Mesendoderm (in vitro differentiated cells): ENCODE data around the gene TSPAN5.

Experiments
- DNase-seq: peaks from one replicate; pipeline ENCODE4 v3.0.0; 2013
- H2AK5ac ChIP-seq: 2 replicates; pipeline ENCODE4 v1.6.1; 2013; ENCODE audit warnings: low read length, inconsistent platforms
- H2BK120ac ChIP-seq: 2 replicates; pipeline ENCODE4 v1.6.1; 2013; ENCODE audit warnings: low read depth, mild to moderate bottlenecking, low read length, moderate library complexity, mixed read lengths
- H2BK15ac ChIP-seq: replicated peaks from 2 replicates; pipeline ENCODE4 v1.6.1; 2013; ENCODE audit warnings: low read depth, mild to moderate bottlenecking, moderate library complexity
- H2BK5ac ChIP-seq: 2 replicates; pipeline ENCODE4 v1.6.1; 2013; ENCODE audit warnings: low read length, inconsistent platforms
- H3K18ac ChIP-seq: 2 replicates; pipeline ENCODE4 v1.6.1; 2013; ENCODE audit warnings: mild to moderate bottlenecking, low read length, mixed read lengths
- H3K23ac ChIP-seq: one replicate; pipeline ENCODE4 v1.6.1; 2013; ENCODE audit warnings: low read length
- H3K27ac ChIP-seq: 2 replicates; pipeline ENCODE4 v1.5.1; 2013; ENCODE audit warnings: low read depth, mild to moderate bottlenecking, inconsistent platforms, low read length, moderate library complexity
- H3K27me3 ChIP-seq: 2 replicates; pipeline ENCODE4 v1.6.1; 2013; ENCODE audit warnings: low read length, control low read depth, mild to moderate bottlenecking, inconsistent platforms; ENCODE audit not compliant: insufficient read depth, poor library complexity
- H3K36me3 ChIP-seq: 2 replicates; pipeline ENCODE4 v1.6.1; 2013; ENCODE audit warnings: low read length, inconsistent platforms; ENCODE audit not compliant: control insufficient read depth, insufficient read depth
- H3K4ac ChIP-seq: one replicate; pipeline ENCODE4 v1.6.1; 2013; ENCODE audit warnings: low read depth, mild to moderate bottlenecking, low read length, moderate library complexity
- H3K4me1 ChIP-seq: 2 replicates; pipeline ENCODE4 v1.6.1; 2013; ENCODE audit warnings: low read depth, low read length, inconsistent platforms; ENCODE audit not compliant: control insufficient read depth
- H3K4me2 ChIP-seq: 2 replicates; pipeline ENCODE4 v1.6.1; 2013; ENCODE audit warnings: low read length
- H3K4me3 ChIP-seq: 2 replicates; pipeline ENCODE4 v1.5.1; 2013; ENCODE audit warnings: mild to moderate bottlenecking, low read length
- H3K56ac ChIP-seq: one replicate; pipeline ENCODE4 v1.6.1; 2013; ENCODE audit warnings: low read length
- H3K79me1 ChIP-seq: 2 replicates; pipeline ENCODE4 v1.6.1; 2013; ENCODE audit warnings: low read length, inconsistent platforms
- H3K79me2 ChIP-seq: 2 replicates; pipeline ENCODE4 v1.6.1; 2013; ENCODE audit warnings: mild to moderate bottlenecking, low read length; ENCODE audit not compliant: control insufficient read depth, insufficient read depth
- H3K9ac ChIP-seq: 2 replicates; pipeline ENCODE4 v1.6.1; 2013; ENCODE audit warnings: low read length, inconsistent platforms
- H4K5ac ChIP-seq: one replicate; pipeline ENCODE4 v1.6.1; 2013; ENCODE audit warnings: low read length
- H4K8ac ChIP-seq: one replicate; pipeline ENCODE4 v1.6.1; 2013; ENCODE audit warnings: low read depth, mild to moderate bottlenecking, control low read depth, low read length, moderate library complexity
- WGBS: extraction: QIAGEN DNeasy Blood & Tissue Kit; methylation state at CpG from one replicate; pipeline ENCODE4 v1.1.7; 2013; ENCODE audit warnings: low lambda C conversion rate, missing lambda C conversion rate; ENCODE audit not compliant: insufficient coverage; ENCODE audit errors: extremely low coverage; 5-methylcytosine and 5-hydroxymethylcytosine counted together

TSPAN5 gene

GRCh38 chr4:98652996-98653395, 5.4 kb downstream of the TSPAN5 start:
- H3K27ac ChIP-seq: no peak overlapping the region
- whole genome bisulfite sequencing: 100% methylated on average over 1 of the region's 3 CpGs
- H3K18ac ChIP-seq: no peak overlapping the region
- no peak overlapping the region for H2AK5ac ChIP-seq
- no peak for DNase-seq
- no peak overlapping the region for H3K4me2 ChIP-seq
- no peak overlapping the region for H2BK15ac ChIP-seq
- no peak overlapping the region for H4K8ac ChIP-seq
- H3K23ac ChIP-seq: no peak overlapping the region
- no peak overlapping the region for H3K4me3 ChIP-seq
- H3K79me2 ChIP-seq: no peaks in the 10 kb centered on the region
- peaks cover 2% of the 10 kb centered on the region for H3K27me3 ChIP-seq
- no peaks in the 10 kb centered on the region for H3K4me1 ChIP-seq
- no peaks in the 10 kb centered on the region for H3K79me1 ChIP-seq
- no peak overlapping the region for H3K9ac ChIP-seq
- no peak overlapping the region for H3K4ac ChIP-seq
- no peak overlapping the region for H2BK5ac ChIP-seq
- no peak overlapping the region for H3K56ac ChIP-seq
- H4K5ac ChIP-seq: no peak overlapping the region
- H2BK120ac ChIP-seq: no peak overlapping the region
- H3K36me3 ChIP-seq: no peaks in the 10 kb centered on the region

DNA sequence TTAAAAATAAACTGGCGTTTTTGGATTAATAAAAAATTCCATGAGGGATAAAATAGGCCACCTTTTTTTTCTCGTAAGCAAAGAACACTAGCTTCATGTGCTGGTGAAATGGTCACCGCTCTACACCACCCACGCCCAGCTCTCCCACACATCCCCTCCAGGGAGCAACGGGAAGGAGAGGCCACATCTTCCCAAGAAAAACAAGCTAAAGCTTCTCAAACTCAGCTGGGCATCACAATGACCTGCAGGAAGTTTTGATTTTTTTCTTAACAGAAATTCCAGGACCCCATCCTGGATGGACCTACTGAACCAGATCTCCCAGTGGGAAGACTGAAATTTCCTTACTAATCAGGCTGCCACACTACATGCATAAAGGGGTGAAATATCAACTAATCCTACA, 9.8 kb downstream of the TSPAN5 start:
- WGBS: no CpG with 5 or more reads among the region's 5 CpGs
- Histone ChIP-seq H4K5ac (no peak overlapping the region), H3K18ac (no peak overlapping the region), H3K4me3 (no peak overlapping the region), H3K9ac (no peak overlapping the region), H3K36me3 (no peaks in the 10 kb centered on the region), H4K8ac (no peak overlapping the region), H3K4me2 (no peak overlapping the region), H3K79me1 (no peaks in the 10 kb centered on the region), H3K4ac (no peak overlapping the region), H2BK15ac (no peak overlapping the region), H3K23ac (no peak overlapping the region), H2BK5ac (no peak overlapping the region), H3K27ac (no peak overlapping the region), H3K27me3 (no peaks in the 10 kb centered on the region), H2AK5ac (no peak overlapping the region), H3K79me2 (no peaks in the 10 kb centered on the region), H2BK120ac (no peak overlapping the region), H3K4me1 (no peaks in the 10 kb centered on the region), H3K56ac (no peak overlapping the region)
- no peak for DNase-seq

- no peak overlapping the region for H3K9ac ChIP-seq
- no peaks in the 10 kb centered on the region for H3K79me1 ChIP-seq
- no CpG with 5 or more reads among the region's 3 CpGs for WGBS
- H4K5ac ChIP-seq: no peak overlapping the region
- no peaks in the 10 kb centered on the region for H3K27me3 ChIP-seq
- no peak overlapping the region for H4K8ac ChIP-seq
- no peak overlapping the region for H3K4me3 ChIP-seq
- H2BK5ac ChIP-seq: no peak overlapping the region
- H2BK120ac ChIP-seq: no peak overlapping the region
- H3K4ac ChIP-seq: no peak overlapping the region
- no peak overlapping the region for H3K18ac ChIP-seq
- H3K4me2 ChIP-seq: no peak overlapping the region
- H2AK5ac ChIP-seq: no peak overlapping the region
- H3K27ac ChIP-seq: no peak overlapping the region
- no peak overlapping the region for H3K23ac ChIP-seq
- H3K36me3 ChIP-seq: no peaks in the 10 kb centered on the region
- no peaks in the 10 kb centered on the region for H3K4me1 ChIP-seq
- no peak overlapping the region for H3K56ac ChIP-seq
- DNase-seq: no peak
- no peak overlapping the region for H2BK15ac ChIP-seq
- H3K79me2 ChIP-seq: no peaks in the 10 kb centered on the region
Observed at GRCh38 chr4:98646422-98646821, 12.0 kb downstream of the TSPAN5 start.

DNA sequence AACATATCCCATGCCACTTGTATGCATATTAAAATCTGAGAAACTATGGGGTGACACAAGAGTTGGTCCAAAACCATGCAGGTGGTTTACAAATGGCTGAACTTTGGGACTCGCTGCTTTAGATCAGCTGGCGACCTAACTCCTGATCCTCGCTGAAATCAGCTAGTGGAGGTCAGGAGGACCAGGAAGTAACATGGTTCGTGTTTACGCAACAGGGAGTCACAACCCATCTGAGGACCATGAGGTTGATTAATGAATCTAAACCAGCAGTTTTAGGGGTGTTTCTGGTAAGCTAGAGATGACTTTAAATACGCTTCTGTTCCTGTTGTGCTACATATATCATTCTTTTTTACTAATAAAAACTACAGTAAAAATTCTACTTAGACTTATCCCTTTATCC, 12.9 kb downstream of the TSPAN5 start:
- H2BK5ac ChIP-seq: no peak overlapping the region
- no peaks in the 10 kb centered on the region for H3K27me3 ChIP-seq
- no peak for DNase-seq
- H3K23ac ChIP-seq: no peak overlapping the region
- H3K79me2 ChIP-seq: no peaks in the 10 kb centered on the region
- no peak overlapping the region for H3K18ac ChIP-seq
- no peak overlapping the region for H3K4me3 ChIP-seq
- H2AK5ac ChIP-seq: no peak overlapping the region
- no peaks in the 10 kb centered on the region for H3K4me1 ChIP-seq
- H3K27ac ChIP-seq: no peak overlapping the region
- no peak overlapping the region for H2BK120ac ChIP-seq
- no peak overlapping the region for H3K4ac ChIP-seq
- H3K9ac ChIP-seq: no peak overlapping the region
- H3K36me3 ChIP-seq: no peaks in the 10 kb centered on the region
- H4K8ac ChIP-seq: no peak overlapping the region
- no peak overlapping the region for H3K4me2 ChIP-seq
- H3K79me1 ChIP-seq: no peaks in the 10 kb centered on the region
- WGBS: no CpG with 5 or more reads among the region's 6 CpGs
- H4K5ac ChIP-seq: no peak overlapping the region
- H3K56ac ChIP-seq: no peak overlapping the region
- no peak overlapping the region for H2BK15ac ChIP-seq

GRCh38 chr4:98643755-98644154, 14.7 kb downstream of the TSPAN5 start:
- Histone ChIP-seq H3K27me3 (no peaks in the 10 kb centered on the region), H3K36me3 (no peaks in the 10 kb centered on the region), H3K27ac (no peak overlapping the region), H4K5ac (no peak overlapping the region), H2BK120ac (no peak overlapping the region), H2BK15ac (no peak overlapping the region), H3K23ac (no peak overlapping the region), H4K8ac (no peak overlapping the region), H3K4me2 (no peak overlapping the region), H3K18ac (no peak overlapping the region), H3K4me1 (no peaks in the 10 kb centered on the region), H2AK5ac (no peak overlapping the region), H3K79me1 (no peaks in the 10 kb centered on the region), H3K4me3 (no peak overlapping the region), H3K56ac (no peak overlapping the region), H3K79me2 (no peaks in the 10 kb centered on the region), H3K4ac (no peak overlapping the region), H3K9ac (no peak overlapping the region), H2BK5ac (no peak overlapping the region)
- WGBS: no CpG with 5 or more reads among the region's 2 CpGs
- no peak for DNase-seq

GRCh38 chr4:98642991-98643426, 15.4 kb downstream of the TSPAN5 start:
- DNase-seq: no peak
- Histone ChIP-seq H3K79me1 (no peaks in the 10 kb centered on the region), H3K23ac (no peak overlapping the region), H3K4me3 (no peak overlapping the region), H3K4me1 (no peaks in the 10 kb centered on the region), H3K4me2 (no peak overlapping the region), H3K36me3 (no peaks in the 10 kb centered on the region), H4K5ac (no peak overlapping the region), H2AK5ac (no peak overlapping the region), H3K9ac (no peak overlapping the region), H2BK15ac (no peak overlapping the region), H3K79me2 (no peaks in the 10 kb centered on the region), H3K18ac (no peak overlapping the region), H3K27me3 (no peaks in the 10 kb centered on the region), H4K8ac (no peak overlapping the region), H2BK120ac (no peak overlapping the region), H3K4ac (no peak overlapping the region), H3K27ac (no peak overlapping the region), H2BK5ac (no peak overlapping the region), H3K56ac (no peak overlapping the region)
- WGBS: no CpG with 5 or more reads among the region's 4 CpGs
